ENCODE data around the gene TFEB.

DNA sequence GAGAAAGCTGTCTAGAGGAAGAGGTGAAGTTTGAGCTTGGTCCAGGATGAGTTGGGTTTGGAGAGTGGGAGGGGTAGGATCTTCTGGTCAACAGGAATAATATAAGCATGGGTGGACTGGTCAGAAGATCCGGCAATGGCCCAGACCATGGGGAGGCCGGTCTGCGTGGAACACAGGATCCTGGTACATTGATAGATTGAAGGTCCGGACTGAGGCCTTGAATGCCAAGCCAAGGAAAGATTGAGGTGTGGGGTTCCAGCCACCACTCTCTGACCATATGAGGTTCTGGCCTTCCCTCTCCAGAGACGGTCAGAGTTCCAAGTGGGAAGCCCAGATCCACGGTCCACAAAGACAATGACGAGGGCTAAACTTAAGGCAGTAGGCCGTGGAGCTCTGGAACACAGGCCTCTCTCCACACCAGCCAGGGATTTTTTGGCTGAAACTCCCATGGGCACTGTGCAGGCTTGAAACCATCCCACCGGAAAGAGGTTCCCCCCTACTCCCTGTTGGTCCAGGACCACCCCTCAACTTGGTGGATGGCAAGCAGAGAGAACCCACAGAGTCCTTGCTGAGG lies 94.0 kb downstream of the TFEB start:
- TF ChIP-seq CTCF (IDR thresholded peaks at IDR 0.05) (no peak), ZFX (IDR thresholded peaks at IDR 0.05; ENCODE audit: borderline replicate concordance) (no peak)

Data from 22Rv1 (cell line).